HG03460 (cell line): Measurements from ENCODE around the gene MANF.
"Not testable (repeated sequence)": the region's sequence is repeated elsewhere in the genome, so short reads cannot be mapped to it uniquely, and the experiment has no call there.

Source experiments
- ATAC-seq: cut with Tn5 transposase; IDR thresholded peaks from one replicate; pipeline ENCODE4 v1.9.1; 2021; ENCODE audit not compliant: unreplicated experiment

The MANF gene

GRCh38 chr3:51371943-51372557, 13.0 kb upstream of the MANF start:
- ATAC-seq, result no peak

GRCh38 chr3:51373658-51374421, 11.3 kb upstream of the MANF start:
- no peak for ATAC-seq

GRCh38 chr3:51374456-51374855, 10.6 kb upstream of the MANF start:
- ATAC-seq, result no peak

- ATAC-seq, result no peak
Measured at GRCh38 chr3:51375136-51375535, 10.0 kb upstream of the MANF start.

GRCh38 chr3:51375571-51375970, 9.5 kb upstream of the MANF start:
- no peak for ATAC-seq

GRCh38 chr3:51378065-51378464, 7.0 kb upstream of the MANF start:
- ATAC-seq, result no peak

- no peak for ATAC-seq
Measured at GRCh38 chr3:51378726-51379125, 6.4 kb upstream of the MANF start.

GRCh38 chr3:51379301-51379700, 5.8 kb upstream of the MANF start:
- ATAC-seq, result no peak

GRCh38 chr3:51379746-51380455, 5.2 kb upstream of the MANF start:
- ATAC-seq, result no peak

- no peak for ATAC-seq
Measured at GRCh38 chr3:51380601-51381332, 4.3 kb upstream of the MANF start.

GRCh38 chr3:51381333-51381705, 3.8 kb upstream of the MANF start:
- no peak for ATAC-seq

GRCh38 chr3:51382076-51382745, 2.9 kb upstream of the MANF start:
- ATAC-seq, result no peak

GRCh38 chr3:51382947-51383578, 2.0 kb upstream of the MANF start:
- no peak for ATAC-seq

GRCh38 chr3:51384055-51384725, 901 bp upstream of the MANF start:
- ATAC-seq, result peak; percentile 15

- ATAC-seq, result no peak
Measured at GRCh38 chr3:51385621-51386091, 565 bp downstream of the MANF start.

GRCh38 chr3:51386159-51386851, 1.2 kb downstream of the MANF start:
- ATAC-seq, result no peak

- no peak for ATAC-seq
Measured at GRCh38 chr3:51386852-51387229, 1.8 kb downstream of the MANF start.

- ATAC-seq, result not testable (repeated sequence)
Measured at GRCh38 chr3:51387281-51387680, 2.2 kb downstream of the MANF start.
